SU-DHL-6 (cell line): ENCODE results near the gene DNAH9.

Experiments used
- EZH2phosphoT487 ChIP-seq: fragments of 200-600 bp; sonication (generic), shearing (Covaris generic); conservative IDR thresholded peaks from 2 replicates; pipeline ENCODE4 v1.6.1; 2018; ENCODE audit warnings: mild to moderate bottlenecking, antibody characterized with exemption, low read length, moderate library complexity, mixed read lengths
- TF ChIP-seq, protein P1 (sequence below): fragments of 200-600 bp; sonication (generic); IDR thresholded peaks from one replicate; pipeline ENCODE4 v1.5.1; 2017; ENCODE audit warnings: antibody characterized with exemption, mild to moderate bottlenecking, low read length, moderate library complexity; ENCODE audit not compliant: insufficient read depth, poor library complexity, severe bottlenecking

DNA sequence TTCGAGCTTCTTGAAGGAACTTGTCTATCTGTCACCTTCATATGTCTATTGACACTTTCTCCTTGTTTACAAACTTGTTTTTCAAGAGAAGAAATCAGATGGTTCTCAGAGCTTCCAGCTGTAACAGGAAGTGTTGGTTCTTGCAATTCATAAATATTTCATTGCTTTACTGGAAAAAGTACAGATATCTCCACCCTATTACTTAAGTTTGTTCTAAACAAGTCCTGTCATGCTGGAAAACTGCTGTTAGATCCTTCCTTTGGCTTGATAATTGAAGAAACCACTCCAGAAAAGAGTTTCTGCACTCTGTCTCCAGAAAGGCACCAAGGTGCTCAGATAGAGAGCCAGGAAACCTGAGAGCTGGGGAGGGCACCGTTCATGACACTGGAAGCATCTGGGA lies 181.6 kb downstream of the DNAH9 start:
- TF ChIP-seq, protein P1, sequence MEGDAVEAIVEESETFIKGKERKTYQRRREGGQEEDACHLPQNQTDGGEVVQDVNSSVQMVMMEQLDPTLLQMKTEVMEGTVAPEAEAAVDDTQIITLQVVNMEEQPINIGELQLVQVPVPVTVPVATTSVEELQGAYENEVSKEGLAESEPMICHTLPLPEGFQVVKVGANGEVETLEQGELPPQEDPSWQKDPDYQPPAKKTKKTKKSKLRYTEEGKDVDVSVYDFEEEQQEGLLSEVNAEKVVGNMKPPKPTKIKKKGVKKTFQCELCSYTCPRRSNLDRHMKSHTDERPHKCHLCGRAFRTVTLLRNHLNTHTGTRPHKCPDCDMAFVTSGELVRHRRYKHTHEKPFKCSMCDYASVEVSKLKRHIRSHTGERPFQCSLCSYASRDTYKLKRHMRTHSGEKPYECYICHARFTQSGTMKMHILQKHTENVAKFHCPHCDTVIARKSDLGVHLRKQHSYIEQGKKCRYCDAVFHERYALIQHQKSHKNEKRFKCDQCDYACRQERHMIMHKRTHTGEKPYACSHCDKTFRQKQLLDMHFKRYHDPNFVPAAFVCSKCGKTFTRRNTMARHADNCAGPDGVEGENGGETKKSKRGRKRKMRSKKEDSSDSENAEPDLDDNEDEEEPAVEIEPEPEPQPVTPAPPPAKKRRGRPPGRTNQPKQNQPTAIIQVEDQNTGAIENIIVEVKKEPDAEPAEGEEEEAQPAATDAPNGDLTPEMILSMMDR = no peak
- no peak for TF ChIP-seq EZH2phosphoT487
